Stimulated activated naive CD4-positive, alpha-beta T cell treated with Interleukin-2 at 50 U/mL for 16 hours (primary cell): ENCODE results near the gene AQP1.

ENCODE experiments used
- DNase-seq: peaks from one replicate; lab custom pipeline; 2025; lab: John Stamatoyannopoulos, UW

Gene AQP1

GRCh38 chr7:30911561-30911969, at the start of gene AQP1:
AQP1 (plus strand) TSS chr7:30911853; CDS start chr7:30911910, 57 bp downstream.
- no peak for DNase-seq

GRCh38 chr7:30862995-30863705, 48.5 kb upstream of the AQP1 start:
- no peak for DNase-seq

GRCh38 chr7:30863706-30864035, 48.0 kb upstream of the AQP1 start:
- no peak for DNase-seq

DNA sequence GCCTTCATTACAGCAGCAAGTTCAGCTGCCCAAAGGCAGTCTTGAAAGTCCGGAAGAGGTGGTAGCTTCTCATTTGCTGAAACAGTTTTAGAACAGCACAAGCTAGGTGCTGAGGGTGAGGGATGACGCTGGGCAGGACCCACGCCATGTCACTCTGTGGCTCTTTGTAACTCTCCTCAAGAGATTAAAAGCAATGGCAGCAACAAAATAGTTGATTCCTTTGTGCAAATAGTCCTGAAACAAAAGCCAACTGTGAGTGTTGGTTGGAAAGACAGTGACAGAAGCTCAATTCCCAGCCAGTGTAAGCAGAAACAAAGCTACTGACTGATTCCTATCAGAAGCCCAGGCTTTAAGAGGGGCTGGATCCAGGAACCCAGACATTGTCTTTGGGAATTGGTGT, 47.6 kb upstream of the AQP1 start:
- DNase-seq: no peak

- no peak for DNase-seq
Measured at GRCh38 chr7:30865076-30865475, 46.6 kb upstream of the AQP1 start.

DNA sequence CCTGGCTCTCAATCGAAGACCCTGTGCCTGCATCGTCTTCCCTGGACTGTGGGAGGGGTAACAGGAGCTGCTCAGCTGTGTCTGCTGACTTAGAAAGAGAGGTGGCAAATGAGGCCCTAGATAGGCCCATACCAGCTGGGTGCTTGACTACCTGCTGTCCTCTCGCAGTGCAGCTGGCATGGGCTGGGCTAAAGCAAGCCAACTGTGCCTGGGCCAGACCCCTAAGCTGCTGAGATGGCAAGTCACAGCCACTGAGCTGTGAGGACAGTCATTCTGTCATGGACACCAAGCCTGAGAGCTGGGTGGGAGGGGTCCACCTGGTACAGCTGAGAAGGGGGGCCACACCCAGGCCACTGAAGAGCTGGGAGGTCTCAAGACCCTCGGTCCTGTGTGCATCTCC, 45.8 kb upstream of the AQP1 start:
- DNase-seq: no peak

DNA sequence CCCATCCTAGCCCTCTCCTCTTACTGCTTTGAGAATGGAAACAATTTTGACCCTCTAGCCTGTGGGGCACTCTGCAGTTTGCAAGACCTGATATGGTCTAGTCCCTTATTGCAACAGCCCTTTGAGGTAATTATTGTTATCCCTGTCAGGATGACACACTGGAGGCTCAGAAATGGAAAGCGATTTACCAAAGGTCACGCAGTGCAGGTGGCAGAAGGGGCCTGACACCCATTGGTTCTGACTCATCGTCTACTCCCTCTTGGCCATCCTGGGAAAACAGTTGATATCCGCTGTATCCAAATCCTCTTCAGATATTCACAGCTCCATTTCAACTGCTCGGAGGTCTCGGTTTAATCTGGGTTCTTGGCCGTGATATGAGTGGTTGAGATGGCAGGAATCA, 44.7 kb upstream of the AQP1 start:
- no peak for DNase-seq

DNA sequence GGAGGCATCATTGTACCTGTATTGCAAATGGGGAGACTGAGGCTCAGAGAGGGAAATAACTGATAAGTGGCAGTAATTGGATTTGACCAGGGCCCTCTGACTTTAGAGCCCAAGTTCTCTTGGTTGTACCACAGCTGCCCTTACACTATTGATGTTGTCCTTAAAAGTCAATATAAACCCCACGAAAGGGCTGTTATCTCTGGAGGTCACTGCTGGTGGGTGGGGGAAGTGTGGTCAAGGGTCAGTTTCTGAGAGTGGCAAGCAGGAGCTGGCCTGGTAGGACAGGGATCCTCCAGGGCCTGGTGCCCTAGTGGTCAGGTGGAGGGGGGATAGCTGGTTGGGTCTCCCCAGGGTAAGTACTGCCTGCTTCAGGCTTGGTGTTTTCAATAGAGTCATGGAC, 44.2 kb upstream of the AQP1 start:
- no peak for DNase-seq

- DNase-seq: no peak
Measured at GRCh38 chr7:30869794-30870611, 41.6 kb upstream of the AQP1 start.

GRCh38 chr7:30870821-30871518, 40.7 kb upstream of the AQP1 start:
- no peak for DNase-seq

DNA sequence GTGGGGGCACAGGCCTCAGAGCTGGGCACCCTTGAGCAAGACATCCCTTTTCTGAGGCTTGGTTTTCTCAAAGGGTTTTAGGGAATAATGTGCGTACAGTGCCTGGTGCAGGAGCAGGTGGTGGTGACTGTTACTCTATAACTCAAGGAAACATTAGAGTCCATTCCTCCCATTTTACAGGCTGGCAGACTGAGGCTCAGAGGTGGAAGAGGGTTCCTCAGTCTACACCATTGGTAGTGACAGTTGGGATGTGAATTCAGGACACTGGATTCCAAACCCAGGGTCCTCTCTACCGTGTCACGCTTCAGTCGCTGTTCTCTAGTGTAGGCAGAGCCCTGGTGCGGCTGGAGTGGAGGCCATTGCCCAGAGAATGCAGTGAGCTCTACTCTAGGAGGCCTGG, 40.0 kb upstream of the AQP1 start:
- DNase-seq: no peak

GRCh38 chr7:30873207-30873606, 38.4 kb upstream of the AQP1 start:
- no peak for DNase-seq

GRCh38 chr7:30873656-30874055, 38.0 kb upstream of the AQP1 start:
- no peak for DNase-seq

- DNase-seq: no peak
Measured at GRCh38 chr7:30874656-30875302, 36.9 kb upstream of the AQP1 start.

DNA sequence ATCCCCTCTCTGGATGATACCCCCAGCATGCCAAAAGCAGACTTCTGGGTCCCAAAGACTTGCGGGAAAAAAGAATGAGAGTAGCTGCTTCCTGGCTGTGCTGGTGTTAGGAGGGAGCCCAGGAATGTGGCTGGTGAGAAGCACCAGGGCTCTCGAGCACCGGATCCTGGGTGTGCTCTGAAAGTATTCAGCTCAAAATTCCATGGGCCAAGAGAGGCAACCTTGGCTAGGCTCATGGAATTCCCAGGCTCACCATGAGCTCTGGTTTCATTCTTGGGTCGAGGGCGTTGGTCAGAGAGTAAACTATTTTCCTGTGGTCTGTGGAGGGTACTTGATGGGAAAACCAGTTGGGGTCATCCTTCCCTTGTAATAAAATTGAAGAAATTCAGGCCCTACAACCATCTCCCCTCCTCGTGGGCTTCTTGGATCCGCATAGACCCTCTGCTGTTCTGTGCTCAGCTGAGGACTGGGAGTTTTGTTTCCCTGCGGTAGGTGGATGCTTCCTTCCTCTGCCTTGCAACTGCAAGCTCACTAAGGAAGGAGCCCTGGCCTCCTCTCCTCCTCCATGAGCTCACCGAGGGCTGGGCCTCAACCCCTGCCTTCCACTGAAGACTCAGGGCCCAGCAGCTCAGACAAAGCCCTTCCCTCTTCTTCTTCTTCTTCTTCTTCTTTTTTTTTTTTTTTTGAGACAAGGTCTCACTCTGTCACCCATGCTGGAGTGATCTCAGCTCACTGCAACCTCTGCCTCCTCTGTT, 34.5 kb upstream of the AQP1 start:
- no peak for DNase-seq

DNA sequence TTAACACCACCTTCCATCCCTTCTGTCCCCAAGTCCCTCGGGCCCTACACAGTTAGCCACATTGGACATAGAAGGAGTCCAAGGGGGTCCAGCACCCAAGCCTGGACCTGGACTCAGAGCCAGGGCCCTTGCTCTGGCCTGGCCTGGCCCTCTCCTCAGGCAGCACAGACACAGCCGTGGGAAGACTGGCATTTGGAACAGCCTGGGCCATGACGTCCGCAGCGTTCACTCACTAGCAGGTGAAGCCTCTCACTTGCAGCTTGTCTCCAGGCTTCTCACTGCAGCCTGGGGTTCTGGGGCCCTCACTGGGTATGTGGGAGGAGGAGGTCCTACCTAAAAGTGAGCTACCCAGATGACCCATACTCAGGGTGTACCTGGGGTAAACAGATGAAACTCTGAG, 33.7 kb upstream of the AQP1 start:
- no peak for DNase-seq

GRCh38 chr7:30879139-30880124, 32.2 kb upstream of the AQP1 start:
- DNase-seq: no peak

DNA sequence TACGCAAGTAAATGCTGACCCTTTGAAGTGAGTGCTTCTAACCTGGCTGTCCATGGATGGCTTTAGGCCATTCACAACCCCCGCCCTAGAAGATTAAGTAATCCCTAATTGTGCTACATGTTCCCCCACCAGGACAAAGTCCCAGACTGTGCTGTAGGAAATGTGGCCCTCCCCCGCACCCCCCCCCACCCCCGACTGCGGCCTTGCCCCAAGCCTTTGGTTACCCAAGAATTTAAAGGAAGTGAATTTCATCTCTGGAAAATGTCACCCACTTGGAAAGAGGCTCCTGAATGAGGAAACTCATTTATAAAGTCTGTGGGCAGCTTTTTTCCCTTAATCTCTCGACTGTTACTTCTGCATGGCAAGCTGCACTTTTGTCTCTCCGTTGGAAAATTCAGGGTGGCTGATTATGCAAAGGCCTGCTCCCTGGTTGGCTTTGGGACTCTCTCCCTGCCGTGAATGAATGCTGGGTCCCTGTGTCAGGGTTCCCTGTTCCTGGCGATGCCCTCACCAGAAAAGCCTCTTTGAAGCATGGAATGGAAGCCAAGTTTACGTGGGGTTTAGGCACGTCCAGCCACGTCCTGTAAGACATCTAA, 31.4 kb upstream of the AQP1 start:
- no peak for DNase-seq

GRCh38 chr7:30880941-30881340, 30.7 kb upstream of the AQP1 start:
- no peak for DNase-seq

DNA sequence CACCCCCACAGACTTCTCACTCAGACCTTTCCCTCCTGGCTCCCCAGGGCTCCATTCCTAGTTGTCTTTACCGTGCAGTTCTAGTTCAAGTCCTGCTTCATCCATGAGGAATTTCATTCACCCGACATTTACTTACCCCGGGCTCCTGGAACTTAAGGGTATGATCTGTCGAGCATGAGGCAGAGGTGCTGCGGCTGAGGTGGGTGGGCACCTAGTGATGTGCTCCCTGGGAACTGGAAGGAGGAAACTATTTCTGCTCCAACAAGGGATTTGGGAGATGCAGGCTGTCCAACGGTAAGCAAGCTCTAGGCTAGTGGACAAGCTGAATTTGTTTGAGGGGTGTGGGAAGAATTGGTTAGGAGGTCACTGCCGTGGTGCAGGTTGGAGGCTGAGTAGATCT, 30.2 kb upstream of the AQP1 start:
- DNase-seq: no peak
